ENCODE results near the gene ZGPAT. TPM values are rescaled to one million over a fixed set of nuclear protein-coding genes. Genes with fewer than 3 reads are reported as not detected.

The ZGPAT gene
- total and polyA plus RNA-seq, 2 of the 8 experiments (the other 6 are each of a cell fraction or from before 2014, with no cell fraction given), result 14.5 to 21.4 TPM

- CTCF ChIA-PET (ENCODE audit: partially characterized antibody), result interaction anchor here (1.5 kb wide), 1 partner anchor 19 kb away, joined by 7 read pairs; no protein-coding TSS in a partner anchor
- Histone ChIP-seq H2BK20ac (ENCODE audit: low read length) (no peak overlapping the region), H3K4me2 (ENCODE audit: insufficient read depth in 1 of 2, low read depth in 2 of 2, low read length in 2 of 2) (no peak overlapping the region)
- TF ChIP-seq JUND (IDR thresholded peaks at IDR 0.05; ENCODE audit: low read length), result no peak
- no peak for TF ChIP-seq E2F6 (IDR thresholded peaks at IDR 0.05)
- TF ChIP-seq HDAC2 (IDR thresholded peaks at IDR 0.05; ENCODE audit: borderline replicate concordance in 1 of 2, low read depth in 2 of 2, low read length in 2 of 2), result no peak
Measured at GRCh38 chr20:63756648-63756991, 48.8 kb downstream of the ZGPAT start.

More at GRCh38 chr20:63756648-63756991, 48.8 kb downstream of the ZGPAT start:
- no peak overlapping the region for H4K91ac ChIP-seq (replicated peaks; ENCODE audit: insufficient read length, low read length)
- H3K4ac ChIP-seq (replicated peaks; ENCODE audit: insufficient read length, low read depth, low read length), result no peak overlapping the region
- 85% methylated on average over 8 of the region's 8 CpGs; no CpG with 5 or more reads in 1 of the 2 experiments for WGBS, 2 experiments (ENCODE audit: extremely low coverage in 1 of 2, insufficient coverage in 1 of 2, insufficient read length in 1 of 2, insufficient replicate concordance in 2 of 2, low coverage in 1 of 2, low lambda C conversion rate in 2 of 2, missing lambda C conversion rate in 1 of 2)
- H4K20me1 ChIP-seq (replicated peaks in 1 of 2; ENCODE audit: control insufficient read depth in 1 of 2, insufficient read depth in 2 of 2, low read length in 2 of 2), result no peaks in the 10 kb centered on the region
- H3K4me3 ChIP-seq (ENCODE audit: extremely low read depth in 1 of 4, insufficient read depth in 2 of 4, low read depth in 3 of 4, low read length in 4 of 4), result no peak overlapping the region
- no peak overlapping the region for H4K5ac ChIP-seq (ENCODE audit: insufficient read length, low read depth, low read length)
- no peak overlapping the region for H3K56ac ChIP-seq (replicated peaks; ENCODE audit: insufficient read length, low read depth, low read length)
- peaks cover 0 to 7% (median 0%) of the 10 kb centered on the region in 4 experiments; a peak in 3 of 7 replicates for H3K4me1 ChIP-seq (replicated peaks in 1 of 4; ENCODE audit: control insufficient read depth in 3 of 4, insufficient read depth in 4 of 4, low read length in 3 of 4)
- no peak overlapping the region for H3K14ac ChIP-seq (ENCODE audit: insufficient read length)
- no peak overlapping the region for H2BK5ac ChIP-seq (ENCODE audit: low read depth, low read length)
- no peak overlapping the region for H2BK15ac ChIP-seq (ENCODE audit: low read length)
- POLR2A ChIA-PET (ENCODE audit: partially characterized antibody), result no interaction called here
- DNase-seq (ENCODE audit: low read depth in 1 of 2, low spot score in 2 of 2) (no peak), FAIRE-seq (no peak)
- H3K36me3 ChIP-seq (ENCODE audit: control insufficient read depth in 2 of 4, insufficient read depth in 4 of 4, low read length in 3 of 4), result no peaks in the 10 kb centered on the region
- H3K23ac ChIP-seq (ENCODE audit: insufficient read length), result no peak overlapping the region
- H3K27ac ChIP-seq (ENCODE audit: low read depth, low read length), result no peak overlapping the region
- H3K18ac ChIP-seq (ENCODE audit: extremely low read depth, low read length), result no peak overlapping the region
- no peak overlapping the region for H2BK120ac ChIP-seq (replicated peaks; ENCODE audit: low read depth, low read length)
- H3K79me2 ChIP-seq (ENCODE audit: control insufficient read depth in 1 of 2, insufficient read depth in 2 of 2, low read length in 2 of 2), result no peaks in the 10 kb centered on the region
- H3K9me3 ChIP-seq (ENCODE audit: insufficient read depth in 2 of 2, low read depth in 1 of 2, low read length in 1 of 2), result no peaks in the 10 kb centered on the region
- no peaks in the 10 kb centered on the region for H3K27me3 ChIP-seq (replicated peaks in 1 of 4; ENCODE audit: control insufficient read depth in 3 of 4, extremely low read depth in 1 of 4, insufficient read depth in 3 of 4, low read length in 3 of 4)
- no peak overlapping the region for H2BK12ac ChIP-seq (ENCODE audit: low read depth, low read length)
- H4K8ac ChIP-seq (ENCODE audit: extremely low read depth, insufficient read depth, low read length), result no peak overlapping the region
- H3K79me1 ChIP-seq (ENCODE audit: low read depth, low read length), result no peaks in the 10 kb centered on the region; the same call in 1 of the 2 replicates
- H2AFZ ChIP-seq (ENCODE audit: low read length), result no peak overlapping the region
- no peak overlapping the region for H2AK5ac ChIP-seq (ENCODE audit: low read depth, low read length)
- H3K9ac ChIP-seq (replicated peaks in 1 of 4; ENCODE audit: extremely low read depth in 1 of 4, low read depth in 3 of 4, low read length in 3 of 4), result no peak overlapping the region
- no peaks in the 10 kb centered on the region for H3K23me2 ChIP-seq (ENCODE audit: low read depth, low read length)

Data from H1 (cell line).